ENCODE results near the gene C2orf72. TPM values are rescaled to one million over a fixed set of nuclear protein-coding genes. Genes with fewer than 3 reads are reported as not detected.
"Not testable (repeated sequence)": the region's sequence is repeated elsewhere in the genome, so short reads cannot be mapped to it uniquely, and the experiment has no call there.

C2orf72 gene
- total and polyA plus RNA-seq, 3 donors from 2014 or later, result 2.7 to 6.9 (median 5.3) TPM

GRCh38 chr2:231000211-231000904 lies 37.0 kb upstream of the C2orf72 start:
- no peaks in the 10 kb centered on the region for H3K36me3 ChIP-seq (ENCODE audit: low read depth, missing control alignments)
- peak; percentile 43 for DNase-seq
- TF ChIP-seq POLR2A (IDR thresholded peaks at IDR 0.05) (no peak), CTCF (IDR thresholded peaks at IDR 0.05) (no peak)
- H3K27ac ChIP-seq, result no peak overlapping the region
- H3K27me3 ChIP-seq, result no peaks in the 10 kb centered on the region
- intact Hi-C loops (cut with DNase I; ENCODE audit: low total_unique reads), result no loop called here
- no peak overlapping the region for H3K4me3 ChIP-seq
- H3K4me1 ChIP-seq, result no peaks in the 10 kb centered on the region
- 58% methylated on average over 23 to 24 of the region's 24 CpGs for WGBS, 2 donors
- no peaks in the 10 kb centered on the region for H3K9me3 ChIP-seq

GRCh38 chr2:231001036-231001435 lies 36.3 kb upstream of the C2orf72 start:
- intact Hi-C loops (cut with DNase I; ENCODE audit: low total_unique reads), result no loop called here
- TF ChIP-seq CTCF (IDR thresholded peaks at IDR 0.05), result no peak
- TF ChIP-seq POLR2A (IDR thresholded peaks at IDR 0.05), result no peak
- 83 to 85% methylated on average over 5 to 7 of the region's 7 CpGs for WGBS, 2 donors

GRCh38 chr2:231001921-231002320 lies 35.4 kb upstream of the C2orf72 start:
- no peak for DNase-seq
- intact Hi-C loops (cut with DNase I; ENCODE audit: low total_unique reads), result no loop called here
- Histone ChIP-seq H3K9me3 (no peaks in the 10 kb centered on the region), H3K27me3 (no peaks in the 10 kb centered on the region), H3K4me3 (no peak overlapping the region), H3K36me3 (ENCODE audit: low read depth, missing control alignments) (no peaks in the 10 kb centered on the region), H3K27ac (no peak overlapping the region), H3K4me1 (no peaks in the 10 kb centered on the region)
- WGBS, 2 donors, result 51 to 52% methylated on average over 4 of the region's 4 CpGs
- TF ChIP-seq POLR2A (IDR thresholded peaks at IDR 0.05) (no peak), CTCF (IDR thresholded peaks at IDR 0.05) (no peak)

More at GRCh38 chr2:231001036-231001435, 36.3 kb upstream of the C2orf72 start:
- Histone ChIP-seq H3K9me3 (no peaks in the 10 kb centered on the region), H3K27ac (no peak overlapping the region), H3K4me1 (no peaks in the 10 kb centered on the region), H3K4me3 (no peak overlapping the region), H3K36me3 (ENCODE audit: low read depth, missing control alignments) (no peaks in the 10 kb centered on the region), H3K27me3 (no peaks in the 10 kb centered on the region)
- no peak for DNase-seq

GRCh38 chr2:231002641-231003040 lies 34.7 kb upstream of the C2orf72 start:
- no peak overlapping the region for H3K4me3 ChIP-seq
- H3K4me1 ChIP-seq, result no peaks in the 10 kb centered on the region
- intact Hi-C loops (cut with DNase I; ENCODE audit: low total_unique reads), result no loop called here
- no peak overlapping the region for H3K27ac ChIP-seq
- H3K36me3 ChIP-seq (ENCODE audit: low read depth, missing control alignments), result no peaks in the 10 kb centered on the region
- no peaks in the 10 kb centered on the region for H3K9me3 ChIP-seq
- WGBS, 2 donors, result 88 to 90% methylated on average over 10 of the region's 10 CpGs
- no peak for TF ChIP-seq CTCF (IDR thresholded peaks at IDR 0.05)
- no peak for TF ChIP-seq POLR2A (IDR thresholded peaks at IDR 0.05)
- no peaks in the 10 kb centered on the region for H3K27me3 ChIP-seq
- DNase-seq, result no peak

GRCh38 chr2:231003186-231003585 lies 34.1 kb upstream of the C2orf72 start:
- Histone ChIP-seq H3K9me3 (no peaks in the 10 kb centered on the region), H3K27ac (no peak overlapping the region), H3K36me3 (ENCODE audit: low read depth, missing control alignments) (no peaks in the 10 kb centered on the region), H3K4me3 (no peak overlapping the region), H3K4me1 (no peaks in the 10 kb centered on the region), H3K27me3 (no peaks in the 10 kb centered on the region)
- intact Hi-C loops (cut with DNase I; ENCODE audit: low total_unique reads), result no loop called here
- no peak for DNase-seq
- TF ChIP-seq CTCF (IDR thresholded peaks at IDR 0.05) (no peak), POLR2A (IDR thresholded peaks at IDR 0.05) (no peak)
- 80 to 94% methylated on average over 2 of the region's 2 CpGs for WGBS, 2 donors

- intact Hi-C loops (cut with DNase I; ENCODE audit: low total_unique reads); H3K27ac ChIP-seq: not testable (repeated sequence)
Observed at GRCh38 chr2:231004930-231005329, 32.4 kb upstream of the C2orf72 start.

More at GRCh38 chr2:231004930-231005329, 32.4 kb upstream of the C2orf72 start:
- not testable (repeated sequence) for H3K9me3 ChIP-seq; H3K27me3 ChIP-seq; H3K4me3 ChIP-seq; DNase-seq; H3K4me1 ChIP-seq; H3K36me3 ChIP-seq (ENCODE audit: low read depth, missing control alignments)
